NCI-H526 treated with DMSO at 0.1 percent for 48 hours (cell line): Measurements from ENCODE around the gene ACADS.
"Not testable (repeated sequence)": the region's sequence is repeated elsewhere in the genome, so short reads cannot be mapped to it uniquely, and the experiment has no call there.

Experiments used
- DNase-seq: peaks from one replicate; lab custom pipeline; 2025; lab: John Stamatoyannopoulos, UW

Gene ACADS

DNA sequence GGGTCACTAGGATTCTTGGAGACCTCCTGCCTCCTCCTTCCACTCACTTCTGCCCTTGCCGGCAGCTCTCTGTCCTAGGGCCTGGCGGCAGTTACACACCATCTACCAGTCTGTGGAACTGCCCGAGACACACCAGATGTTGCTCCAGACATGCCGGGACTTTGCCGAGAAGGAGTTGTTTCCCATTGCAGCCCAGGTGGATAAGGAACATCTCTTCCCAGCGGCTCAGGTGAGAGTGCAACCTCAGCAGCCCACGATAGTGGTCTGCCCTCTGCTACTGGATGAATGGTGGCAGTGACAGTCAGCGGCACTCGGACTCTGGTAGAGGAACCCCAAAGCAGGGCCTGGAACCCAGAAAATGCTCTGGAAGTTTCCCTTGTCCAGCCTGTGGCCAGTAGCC, 1.3 kb downstream of the ACADS start:
- DNase-seq, result no peak

DNA sequence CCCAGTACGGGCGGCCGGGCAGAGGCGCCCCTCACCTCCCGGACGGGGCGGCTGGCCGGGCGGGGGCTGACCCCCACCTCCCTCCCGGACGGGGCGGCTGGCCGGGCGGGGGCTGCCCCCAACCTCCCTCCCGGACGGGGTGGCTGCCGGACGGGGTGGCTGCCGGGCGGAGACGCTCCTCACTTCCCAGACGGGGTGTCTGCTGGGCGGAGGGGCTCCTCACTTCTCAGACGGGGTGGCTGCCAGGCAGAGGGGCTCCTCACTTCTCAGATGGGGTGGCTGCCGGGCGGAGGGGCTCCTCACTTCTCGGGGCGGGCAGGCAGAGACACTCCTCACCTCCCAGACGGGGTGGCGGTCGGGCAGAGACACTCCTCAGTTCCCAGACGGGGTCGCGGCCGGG, 6.6 kb downstream of the ACADS start:
- DNase-seq, result not testable (repeated sequence)

DNA sequence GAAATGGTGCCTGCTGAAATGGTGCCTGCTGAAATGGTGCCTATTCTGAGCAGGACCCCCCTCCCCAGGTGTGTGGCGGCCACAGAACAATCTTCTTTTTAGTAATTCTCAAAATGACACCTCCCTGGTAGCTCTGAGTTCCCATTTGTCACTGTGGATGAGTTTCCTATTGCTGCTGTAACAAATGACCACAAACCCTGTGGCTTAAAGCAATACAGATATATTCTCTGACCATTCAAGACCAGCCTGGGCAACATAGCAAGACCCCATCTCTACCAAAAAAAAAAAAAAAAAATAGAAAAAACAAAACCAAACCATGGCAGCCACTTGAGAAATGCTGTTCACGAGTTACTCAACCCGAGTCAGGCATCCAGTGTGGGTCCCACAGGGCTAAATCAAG, 7.9 kb downstream of the ACADS start:
- no peak for DNase-seq

DNA sequence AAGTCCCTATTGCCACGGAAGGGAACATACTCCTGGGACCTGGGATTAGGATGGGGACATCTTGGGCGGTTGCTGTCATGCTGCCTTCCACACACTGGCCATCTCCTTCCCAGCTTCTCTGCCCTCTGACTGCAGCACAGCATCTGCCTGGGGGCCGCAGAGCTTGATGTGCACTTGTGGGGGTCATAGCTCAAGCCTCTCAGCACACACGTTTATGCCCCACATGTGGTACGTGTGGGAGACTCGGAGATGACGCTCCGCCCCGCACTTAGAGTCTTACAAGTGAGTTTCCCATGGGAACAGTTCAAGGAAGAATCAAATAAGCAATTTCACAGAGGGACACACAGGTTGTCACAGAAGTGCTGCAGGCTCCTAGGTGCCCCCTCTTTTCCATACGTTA, 8.6 kb downstream of the ACADS start:
- DNase-seq, result no peak

DNA sequence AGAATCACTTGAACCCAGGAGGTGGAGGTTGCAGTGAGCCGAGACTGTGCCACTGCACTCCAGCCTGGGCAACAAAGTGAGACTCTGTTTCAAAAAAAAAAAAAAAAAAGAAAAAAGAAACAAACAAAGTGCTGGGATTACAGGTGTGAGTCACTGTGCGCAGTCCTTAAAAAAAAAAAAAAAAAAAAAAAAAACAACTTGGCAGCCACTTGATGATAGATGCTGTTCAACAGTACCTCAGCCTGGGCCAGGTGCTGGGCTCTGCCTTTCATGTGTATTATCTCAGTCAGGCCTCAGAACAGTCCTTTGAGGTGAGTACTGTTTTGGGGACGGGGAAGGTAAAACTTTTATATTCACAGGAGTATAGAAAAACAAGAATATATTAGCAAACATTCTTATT, 9.6 kb downstream of the ACADS start:
- DNase-seq, result no peak

DNA sequence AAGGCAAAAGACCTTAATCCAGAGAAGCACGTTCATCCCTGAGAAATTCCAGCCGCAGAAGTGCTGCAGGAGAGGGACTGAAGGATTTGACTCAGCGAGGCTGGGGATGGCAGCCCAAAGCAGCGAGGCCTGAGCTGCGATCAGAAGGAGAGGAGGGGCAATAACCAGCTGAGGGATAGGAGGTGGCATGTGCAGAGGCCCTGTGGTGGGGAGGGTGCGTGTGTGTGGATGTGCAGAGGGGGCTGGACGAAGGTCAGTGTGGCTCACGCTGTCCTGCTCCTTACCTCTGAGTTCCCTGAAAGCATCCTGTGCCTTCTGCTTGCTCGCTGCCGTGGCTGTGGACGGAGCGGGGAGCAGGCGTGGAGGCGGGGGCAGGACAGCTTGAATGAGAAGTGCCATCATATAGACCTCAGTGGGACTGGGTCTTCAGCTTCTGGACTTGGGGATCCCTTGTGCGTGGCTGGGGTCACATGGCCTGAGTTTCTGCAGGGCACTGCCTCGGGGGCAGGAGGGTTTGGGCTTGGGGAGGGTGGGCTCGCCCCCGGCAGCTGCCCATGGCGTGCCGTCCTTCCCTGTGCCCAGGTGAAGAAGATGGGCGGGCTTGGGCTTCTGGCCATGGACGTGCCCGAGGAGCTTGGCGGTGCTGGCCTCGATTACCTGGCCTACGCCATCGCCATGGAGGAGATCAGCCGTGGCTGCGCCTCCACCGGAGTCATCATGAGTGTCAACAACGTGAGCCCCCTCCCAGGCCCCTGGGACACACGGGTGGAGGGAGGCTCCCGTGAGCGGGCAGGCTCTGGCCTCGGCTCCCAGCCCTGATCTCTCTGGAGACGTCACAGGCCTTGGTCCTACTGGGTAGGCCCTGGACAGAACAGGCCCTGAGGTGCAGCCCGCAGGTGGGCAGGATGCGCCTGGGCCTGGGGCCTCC, 11.0 kb downstream of the ACADS start:
- DNase-seq, result no peak

DNA sequence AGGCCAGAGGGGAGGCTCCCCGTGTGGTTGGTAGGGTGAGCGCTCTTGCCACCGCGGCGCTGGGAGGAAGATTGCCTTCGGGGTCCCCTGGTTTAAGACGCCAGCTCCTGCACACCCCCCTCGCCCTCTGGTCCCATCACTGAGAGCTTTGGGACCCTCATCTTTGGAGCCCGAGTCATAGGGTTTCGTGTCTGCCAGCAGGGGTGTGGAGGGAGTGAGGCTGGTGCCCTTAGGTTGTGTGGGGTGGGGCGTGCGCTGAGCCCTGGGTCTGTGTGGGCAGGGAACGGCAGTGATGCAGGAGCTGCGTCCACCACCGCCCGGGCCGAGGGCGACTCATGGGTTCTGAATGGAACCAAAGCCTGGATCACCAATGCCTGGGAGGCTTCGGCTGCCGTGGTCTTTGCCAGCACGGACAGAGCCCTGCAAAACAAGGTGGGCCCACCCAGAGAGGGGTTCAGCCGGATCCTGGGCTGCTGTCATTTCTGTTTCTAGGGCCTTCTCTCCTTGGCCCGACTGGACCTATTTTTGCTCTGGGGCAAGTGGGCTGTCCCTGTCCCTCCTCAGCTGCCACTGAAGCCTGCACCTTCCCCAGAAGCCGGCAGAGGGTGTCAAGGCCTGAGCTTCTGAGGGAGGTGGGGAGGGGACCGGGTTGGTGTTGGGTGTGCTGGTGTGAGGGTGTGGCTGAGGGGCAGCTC, 12.1 kb downstream of the ACADS start:
- DNase-seq, result no peak

DNA sequence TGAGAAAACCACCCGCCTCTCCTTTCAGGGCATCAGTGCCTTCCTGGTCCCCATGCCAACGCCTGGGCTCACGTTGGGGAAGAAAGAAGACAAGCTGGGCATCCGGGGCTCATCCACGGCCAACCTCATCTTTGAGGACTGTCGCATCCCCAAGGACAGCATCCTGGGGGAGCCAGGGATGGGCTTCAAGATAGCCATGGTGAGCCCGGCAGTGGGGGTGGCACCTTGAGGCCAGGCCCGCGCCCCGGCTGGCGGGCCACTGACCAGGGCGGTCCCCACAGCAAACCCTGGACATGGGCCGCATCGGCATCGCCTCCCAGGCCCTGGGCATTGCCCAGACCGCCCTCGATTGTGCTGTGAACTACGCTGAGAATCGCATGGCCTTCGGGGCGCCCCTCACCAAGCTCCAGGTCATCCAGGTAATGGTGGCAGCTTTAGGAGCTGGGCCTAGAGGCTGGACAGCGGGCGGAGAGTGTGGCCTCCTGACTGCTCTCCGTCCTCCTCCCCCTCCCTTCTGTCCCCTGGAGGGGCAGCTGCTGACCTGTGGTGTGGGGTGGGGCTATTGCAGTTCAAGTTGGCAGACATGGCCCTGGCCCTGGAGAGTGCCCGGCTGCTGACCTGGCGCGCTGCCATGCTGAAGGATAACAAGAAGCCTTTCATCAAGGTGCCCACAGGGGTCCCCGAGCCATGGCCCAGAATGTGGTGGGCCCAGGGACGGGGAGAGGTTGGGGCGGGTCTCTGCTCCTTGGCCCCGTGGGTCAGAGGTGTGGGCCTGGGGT, 12.8 kb downstream of the ACADS start:
- DNase-seq, result no peak

DNA sequence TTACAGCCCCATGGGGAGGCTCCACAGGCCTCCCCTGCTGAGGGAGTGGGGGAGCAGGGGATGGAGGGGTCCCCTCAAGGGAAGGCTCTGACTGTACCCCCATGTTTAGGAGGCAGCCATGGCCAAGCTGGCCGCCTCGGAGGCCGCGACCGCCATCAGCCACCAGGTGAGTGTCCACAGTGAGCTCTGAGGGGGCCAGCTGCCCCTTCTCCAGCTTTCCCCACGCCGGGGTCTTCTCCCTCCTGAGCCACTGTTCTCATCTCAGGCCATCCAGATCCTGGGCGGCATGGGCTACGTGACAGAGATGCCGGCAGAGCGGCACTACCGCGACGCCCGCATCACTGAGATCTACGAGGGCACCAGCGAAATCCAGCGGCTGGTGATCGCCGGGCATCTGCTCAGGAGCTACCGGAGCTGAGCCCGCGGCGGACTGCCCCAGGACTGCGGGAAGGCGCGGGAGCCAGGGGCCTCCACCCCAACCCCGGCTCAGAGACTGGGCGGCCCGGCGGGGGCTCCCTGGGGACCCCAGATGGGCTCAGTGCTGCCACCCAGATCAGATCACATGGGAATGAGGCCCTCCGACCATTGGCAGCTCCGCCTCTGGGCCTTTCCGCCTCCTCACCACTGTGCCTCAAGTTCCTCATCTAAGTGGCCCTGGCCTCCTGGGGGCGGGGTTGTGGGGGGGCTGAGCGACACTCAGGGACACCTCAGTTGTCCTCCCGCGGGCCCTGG, 13.6 kb downstream of the ACADS start:
- DNase-seq, result no peak

DNA sequence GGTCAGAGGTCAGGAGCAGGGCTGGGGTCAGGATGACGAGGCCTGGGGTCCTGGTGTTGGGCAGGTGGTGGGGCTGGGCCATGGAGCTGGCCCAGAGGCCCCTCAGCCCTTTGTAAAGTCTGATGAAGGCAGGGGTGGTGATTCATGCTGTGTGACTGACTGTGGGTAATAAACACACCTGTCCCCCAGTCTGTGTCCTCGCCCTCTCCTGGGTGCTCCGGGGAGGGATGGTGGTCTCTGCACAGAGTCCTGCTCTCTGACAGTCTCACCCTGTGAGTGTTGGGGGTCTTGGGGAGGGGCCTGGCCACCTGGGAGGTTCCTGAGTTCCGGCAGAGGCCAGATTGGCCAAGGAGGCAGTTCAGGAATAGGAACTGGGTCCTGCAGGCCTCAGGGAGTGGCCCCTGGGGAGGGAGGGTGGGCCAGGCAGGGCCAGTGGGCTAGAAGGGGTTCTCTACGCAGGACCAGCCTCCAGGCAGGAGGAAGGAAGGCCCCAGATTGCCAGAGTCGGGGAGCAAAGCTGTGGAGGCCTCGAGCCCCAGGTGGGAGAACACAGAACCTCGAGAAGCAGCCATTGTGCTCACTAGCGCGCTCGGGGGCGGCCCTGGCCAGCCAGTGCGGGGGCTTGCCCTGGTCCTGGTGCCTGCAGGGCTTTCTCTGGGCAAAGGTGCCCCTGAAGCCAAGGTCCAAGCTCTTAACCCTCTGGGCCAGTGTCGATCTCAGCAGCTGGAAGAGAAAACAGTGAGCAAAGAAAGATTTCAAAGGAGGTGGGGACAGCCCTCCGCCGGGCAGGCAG, 14.4 kb downstream of the ACADS start:
- no peak for DNase-seq

DNA sequence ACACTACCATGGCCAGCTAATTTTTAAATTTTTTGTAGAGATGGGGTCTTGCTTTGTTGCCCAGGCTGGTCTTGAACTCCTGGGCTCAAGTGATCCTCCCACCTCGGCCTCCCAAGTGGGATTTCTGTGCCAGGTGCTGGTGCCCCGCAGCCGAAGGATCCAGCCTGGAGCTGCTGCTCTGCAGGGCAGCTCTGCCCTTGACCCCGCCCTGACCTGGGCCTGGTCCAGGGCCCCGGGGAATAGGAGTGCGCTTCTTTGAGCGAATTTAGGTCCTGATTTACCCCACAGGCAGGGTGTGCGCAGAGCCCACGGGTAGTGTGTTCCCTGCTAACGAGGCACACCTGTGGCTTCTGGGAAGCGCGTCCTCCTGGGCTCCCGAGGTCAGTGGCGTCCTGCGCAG, 15.2 kb downstream of the ACADS start:
- no peak for DNase-seq

DNA sequence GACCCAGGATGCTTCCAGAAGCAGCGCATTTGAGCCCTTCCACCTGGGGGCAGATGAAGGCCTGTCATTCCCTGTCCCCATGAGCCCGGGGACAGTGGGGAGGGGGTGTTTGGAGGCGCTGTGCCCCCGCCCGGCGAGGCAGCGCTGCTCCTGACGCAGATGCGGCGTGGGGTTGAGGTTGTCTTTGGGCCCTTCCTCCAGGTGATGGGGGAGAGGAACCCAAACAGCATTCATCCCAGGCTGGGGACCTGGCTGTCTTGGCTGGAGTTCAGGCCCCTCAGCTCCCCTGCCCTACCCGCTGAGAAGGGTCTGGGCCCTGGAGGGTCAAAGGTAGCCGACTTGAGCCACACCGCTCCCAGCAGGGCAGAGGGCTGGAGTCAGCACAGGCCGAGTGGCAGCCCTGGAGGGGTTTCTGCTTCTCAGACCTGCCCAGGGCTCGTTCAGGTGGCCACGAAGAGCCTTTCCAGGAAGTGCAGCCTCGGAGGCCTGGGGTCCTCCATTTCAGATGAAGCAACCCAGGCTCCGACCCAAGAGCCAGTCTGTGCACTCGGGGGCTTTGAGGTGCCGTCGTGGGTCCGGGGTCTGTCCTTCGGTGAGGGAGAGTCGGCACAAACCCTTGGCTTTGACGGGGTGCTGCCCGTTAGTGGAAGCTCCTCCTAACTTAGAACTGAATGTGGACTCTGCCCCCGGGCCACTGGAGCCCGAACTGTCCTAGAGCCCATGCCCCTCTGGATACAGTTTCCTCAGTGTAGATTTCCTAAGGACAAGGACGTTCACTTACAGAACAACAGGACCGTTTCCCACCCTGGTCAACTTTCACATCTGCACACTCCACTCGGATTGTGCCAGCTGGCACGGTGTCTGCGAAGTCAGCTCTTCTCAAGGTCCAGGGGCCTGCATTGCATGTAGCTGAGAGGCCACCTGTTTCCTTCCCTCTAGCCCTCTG, 16.1 kb downstream of the ACADS start:
- DNase-seq, result no peak

DNA sequence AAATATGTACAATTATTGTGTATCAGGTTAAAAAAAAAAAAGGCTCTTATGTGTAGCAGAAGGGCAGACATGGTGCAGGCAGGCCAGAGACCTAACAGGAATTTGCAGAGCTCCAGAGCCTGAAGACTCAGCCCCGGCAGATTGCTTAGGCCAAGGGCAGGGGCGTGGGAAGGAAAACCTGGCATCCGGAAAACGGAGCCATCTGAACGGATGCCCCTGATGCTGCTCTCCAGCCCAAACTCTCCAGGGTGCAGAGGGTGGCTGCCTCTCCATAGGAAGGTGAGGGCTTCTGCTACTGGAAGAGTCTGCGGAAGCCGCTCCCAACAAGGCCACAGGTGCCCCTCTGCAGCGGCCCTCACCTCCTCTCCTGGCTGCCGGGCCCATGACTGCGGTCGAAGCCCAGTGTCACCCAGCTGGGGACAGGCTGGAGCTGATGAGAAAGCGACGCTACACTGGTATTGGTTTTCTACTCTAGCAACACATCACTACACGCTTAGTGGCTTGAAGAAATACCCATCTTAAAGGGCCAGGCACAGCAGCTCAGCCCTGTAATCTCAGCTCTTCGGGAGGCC, 19.4 kb downstream of the ACADS start:
- DNase-seq, result no peak

DNA sequence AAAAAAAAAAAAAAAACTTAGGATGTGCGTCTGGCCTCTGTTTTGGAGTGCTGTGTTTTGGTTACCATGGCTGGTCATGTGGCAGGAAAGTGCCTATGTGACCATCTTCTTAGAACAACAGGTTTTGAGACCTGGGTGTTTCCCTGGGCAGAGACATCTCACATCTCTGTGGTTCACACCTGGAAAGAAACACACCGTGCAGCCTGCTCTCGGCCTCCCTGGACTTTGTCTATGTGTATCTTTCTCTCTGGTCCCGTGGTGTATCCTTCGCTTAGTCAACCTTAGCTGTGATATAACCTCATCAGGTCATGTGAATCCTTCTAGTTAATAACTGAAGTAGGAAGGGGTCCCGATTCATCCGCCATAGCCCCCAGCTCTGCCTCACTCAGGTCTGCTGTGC, 22.6 kb downstream of the ACADS start:
- no peak for DNase-seq

DNA sequence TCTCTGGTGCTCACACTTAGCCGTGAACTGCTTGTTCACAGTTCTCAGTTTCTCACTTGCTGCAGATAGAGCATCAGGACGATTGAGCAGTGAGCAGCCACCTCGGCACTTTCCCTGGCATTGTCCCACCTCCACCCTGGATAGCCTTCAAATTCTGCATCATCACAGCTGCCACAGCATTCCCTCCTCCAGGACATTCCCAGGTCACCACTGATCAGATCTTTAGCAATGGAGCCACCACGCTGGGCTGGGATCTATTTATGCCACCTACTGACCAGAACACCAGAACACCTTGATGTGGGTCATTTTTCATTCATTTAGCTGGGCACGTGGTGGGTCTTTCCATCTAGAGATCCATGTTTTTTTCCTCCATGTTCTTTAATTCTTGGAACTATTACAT, 23.6 kb downstream of the ACADS start:
- DNase-seq, result no peak

DNA sequence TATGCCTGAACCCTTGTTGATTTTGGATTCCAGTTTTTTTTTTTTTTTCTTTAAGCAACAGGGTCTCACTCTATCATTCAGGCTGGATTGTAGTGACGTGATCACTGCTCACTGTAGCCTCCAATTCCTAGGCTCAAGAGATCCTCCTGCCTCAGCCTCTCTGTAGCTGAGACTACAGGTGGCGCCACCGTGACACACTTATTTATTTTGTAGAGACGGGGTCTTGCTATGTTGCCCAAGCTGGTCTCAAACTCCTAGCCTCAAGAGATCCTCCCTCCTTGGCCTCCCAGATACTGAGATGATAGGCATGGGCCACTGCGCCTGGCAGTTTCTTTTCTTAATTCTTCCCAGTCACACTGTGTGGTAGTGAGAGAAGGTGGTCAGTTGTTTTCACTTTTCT, 25.2 kb downstream of the ACADS start:
- no peak for DNase-seq

DNA sequence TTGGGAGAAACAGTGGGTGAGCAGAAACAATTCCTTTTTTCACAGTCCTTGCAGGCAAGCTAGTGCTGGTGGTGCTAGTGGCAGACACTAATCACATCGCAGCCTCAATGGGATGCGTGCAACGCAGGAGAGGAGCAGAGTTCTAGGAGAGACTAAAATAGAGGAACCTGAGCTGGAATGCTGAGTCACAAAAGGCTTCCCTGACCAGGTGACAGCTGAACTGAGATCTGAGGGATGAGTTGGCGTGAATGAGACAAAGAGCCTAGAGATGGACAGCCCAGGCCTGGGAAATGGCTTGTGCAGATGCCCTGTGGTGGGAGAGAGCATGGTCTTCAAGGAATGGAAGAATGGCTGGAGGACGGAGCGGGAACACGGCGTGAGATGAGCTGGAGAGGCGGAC, 25.8 kb downstream of the ACADS start:
- DNase-seq, result no peak

DNA sequence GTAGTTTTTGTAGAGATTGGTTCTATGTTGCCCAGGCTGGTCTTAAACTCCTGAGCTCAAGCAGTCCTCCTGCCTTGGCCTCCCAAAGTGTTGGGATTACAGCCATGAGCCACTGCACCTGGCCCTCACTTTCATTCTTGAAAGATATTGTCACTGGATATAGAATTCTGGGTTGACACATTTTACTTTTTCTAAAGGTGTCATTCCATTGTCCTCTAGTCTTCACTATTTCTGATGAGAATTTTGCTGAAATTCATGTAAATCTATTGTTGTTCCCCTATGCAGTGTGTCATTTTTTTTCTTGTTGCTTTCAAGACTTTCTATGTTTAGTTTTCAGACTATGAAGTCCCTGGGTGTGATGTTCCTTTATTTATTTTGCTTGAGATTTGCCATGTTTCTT, 29.2 kb downstream of the ACADS start:
- no peak for DNase-seq

DNA sequence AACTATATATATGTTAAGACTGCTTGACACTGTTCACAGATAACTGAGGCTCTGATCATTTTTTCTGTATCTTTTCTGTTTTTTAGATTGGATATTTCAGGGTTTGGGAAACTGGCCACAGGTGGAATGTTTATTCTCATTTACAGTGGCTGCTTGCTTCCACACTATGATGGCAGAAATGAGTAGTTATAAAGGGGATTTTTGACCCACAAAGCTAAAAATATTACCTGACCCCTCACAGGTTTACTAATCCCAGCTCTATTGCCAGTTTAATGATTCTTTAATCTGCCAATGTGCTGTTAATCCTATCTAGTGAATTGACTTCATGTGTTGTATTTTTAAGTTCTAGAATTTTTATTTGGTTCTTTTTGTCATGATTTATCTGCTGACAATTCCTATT, 29.6 kb downstream of the ACADS start:
- DNase-seq, result no peak
